ENCODE measurements around the gene CNN3.

DNA sequence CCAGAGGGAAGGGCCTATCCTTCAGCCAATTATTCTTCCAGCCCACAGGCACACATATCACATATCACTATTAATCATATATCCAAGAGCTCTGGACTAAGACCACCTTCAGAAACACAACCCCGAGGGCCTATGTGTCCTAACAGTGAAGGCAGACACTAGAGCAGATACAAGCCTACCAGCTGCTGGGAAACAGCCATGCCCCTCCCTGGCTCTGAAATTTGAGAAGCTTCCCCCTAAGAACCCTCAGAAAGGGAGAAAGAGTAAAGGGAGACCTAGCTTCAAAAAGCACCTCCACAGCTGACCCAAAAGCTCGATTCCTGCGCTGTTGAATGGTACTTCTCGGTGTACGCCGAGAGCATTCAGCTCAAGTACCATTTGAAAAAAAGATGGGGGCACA is 17.4 kb downstream of the CNN3 start:
- TF ChIP-seq, protein P1, sequence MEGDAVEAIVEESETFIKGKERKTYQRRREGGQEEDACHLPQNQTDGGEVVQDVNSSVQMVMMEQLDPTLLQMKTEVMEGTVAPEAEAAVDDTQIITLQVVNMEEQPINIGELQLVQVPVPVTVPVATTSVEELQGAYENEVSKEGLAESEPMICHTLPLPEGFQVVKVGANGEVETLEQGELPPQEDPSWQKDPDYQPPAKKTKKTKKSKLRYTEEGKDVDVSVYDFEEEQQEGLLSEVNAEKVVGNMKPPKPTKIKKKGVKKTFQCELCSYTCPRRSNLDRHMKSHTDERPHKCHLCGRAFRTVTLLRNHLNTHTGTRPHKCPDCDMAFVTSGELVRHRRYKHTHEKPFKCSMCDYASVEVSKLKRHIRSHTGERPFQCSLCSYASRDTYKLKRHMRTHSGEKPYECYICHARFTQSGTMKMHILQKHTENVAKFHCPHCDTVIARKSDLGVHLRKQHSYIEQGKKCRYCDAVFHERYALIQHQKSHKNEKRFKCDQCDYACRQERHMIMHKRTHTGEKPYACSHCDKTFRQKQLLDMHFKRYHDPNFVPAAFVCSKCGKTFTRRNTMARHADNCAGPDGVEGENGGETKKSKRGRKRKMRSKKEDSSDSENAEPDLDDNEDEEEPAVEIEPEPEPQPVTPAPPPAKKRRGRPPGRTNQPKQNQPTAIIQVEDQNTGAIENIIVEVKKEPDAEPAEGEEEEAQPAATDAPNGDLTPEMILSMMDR (IDR thresholded peaks at IDR 0.05), result no peak
- no peak for TF ChIP-seq POLR2A (IDR thresholded peaks at IDR 0.05)

All from right lobe of liver (tissue), 4 donors.